ENCODE measurements around the gene TRIM65.

The TRIM65 gene

GRCh38 chr17:75843577-75844529, 52.9 kb downstream of the TRIM65 start, which contains the start of gene UNC13D:
Gene UNC13D, minus strand, starts transcription at chr17:75844404. Its CDS starts 67 bp downstream, at chr17:75844337.
- Mint-ChIP-seq H3K27me3 (no peaks in the 10 kb centered on the region), H3K4me3 (peak within 1 kb of the TSS; percentile 93), H3K27ac (peak within 1 kb of the TSS; percentile 90), H3K4me1 (ENCODE audit: low read depth) (peaks cover 56% of the 10 kb centered on the region), H3K36me3 (ENCODE audit: low read depth) (peaks cover 86% of the 10 kb centered on the region), H3K9me3 (no peaks in the 10 kb centered on the region)
- intact Hi-C loops (cut with micrococcal nuclease) = loop anchor here (1.0 kb wide), 1 partner anchor 11 kb away; the partner anchor contains the start of gene WBP2

- Mint-ChIP-seq H3K9me3 (no peaks in the 10 kb centered on the region), H3K36me3 (ENCODE audit: low read depth) (peaks cover 86% of the 10 kb centered on the region), H3K4me1 (ENCODE audit: low read depth) (peaks cover 48% of the 10 kb centered on the region), H3K27me3 (no peaks in the 10 kb centered on the region), H3K4me3 (peak overlapping the region; percentile 93), H3K27ac (peak overlapping the region; percentile 90)
- intact Hi-C loops (cut with micrococcal nuclease) = no loop called here
Observed at GRCh38 chr17:75842963-75843576, 53.7 kb downstream of the TRIM65 start.

GRCh38 chr17:75842411-75842810, 54.3 kb downstream of the TRIM65 start:
- Mint-ChIP-seq H3K9me3 (no peaks in the 10 kb centered on the region), H3K4me3 (peak overlapping the region; percentile 40), H3K4me1 (ENCODE audit: low read depth) (peaks cover 42% of the 10 kb centered on the region), H3K36me3 (ENCODE audit: low read depth) (peaks cover 86% of the 10 kb centered on the region), H3K27ac (peak overlapping the region; percentile 64), H3K27me3 (no peaks in the 10 kb centered on the region)
- intact Hi-C loops (cut with micrococcal nuclease) = no loop called here

GRCh38 chr17:75840799-75841164, 56.0 kb downstream of the TRIM65 start:
- H3K27ac Mint-ChIP-seq = no peak overlapping the region
- peaks cover 26% of the 10 kb centered on the region for H3K4me1 Mint-ChIP-seq (ENCODE audit: low read depth)
- peaks cover 86% of the 10 kb centered on the region for H3K36me3 Mint-ChIP-seq (ENCODE audit: low read depth)
- intact Hi-C loops (cut with micrococcal nuclease) = no loop called here
- no peaks in the 10 kb centered on the region for H3K27me3 Mint-ChIP-seq
- no peak overlapping the region for H3K4me3 Mint-ChIP-seq
- H3K9me3 Mint-ChIP-seq = no peaks in the 10 kb centered on the region

GRCh38 chr17:75839942-75840798, 56.6 kb downstream of the TRIM65 start:
- Mint-ChIP-seq H3K4me3 (no peak overlapping the region), H3K4me1 (ENCODE audit: low read depth) (peaks cover 20% of the 10 kb centered on the region), H3K36me3 (ENCODE audit: low read depth) (peaks cover 86% of the 10 kb centered on the region), H3K9me3 (no peaks in the 10 kb centered on the region), H3K27me3 (no peaks in the 10 kb centered on the region), H3K27ac (no peak overlapping the region)
- intact Hi-C loops (cut with micrococcal nuclease) = no loop called here

All from dendritic cell treated with granulocyte-macrophage colony-stimulating factor and Interleukin-4, amounts not matched to agents 40 ng/mL and 50 ng/mL, for 4 days (primary cell).